GM23248 (cell line): ENCODE results near the gene SYNE1.

Experiments
- EZH2 ChIP-seq: fragments of 200-600 bp; sonication (generic); IDR thresholded peaks from 2 replicates; pipeline ENCODE4 v1.6.1; 2018; ENCODE audit warnings: antibody characterized with exemption, mild to moderate bottlenecking; ENCODE audit not compliant: insufficient read depth, poor library complexity, severe bottlenecking
- EZH2phosphoT487 ChIP-seq: fragments of 200-600 bp; sonication (generic); IDR thresholded peaks from 2 replicates; pipeline ENCODE4 v1.6.1; 2018; ENCODE audit warnings: antibody characterized with exemption, moderate library complexity, mild to moderate bottlenecking, low read depth; ENCODE audit not compliant: insufficient read depth

DNA sequence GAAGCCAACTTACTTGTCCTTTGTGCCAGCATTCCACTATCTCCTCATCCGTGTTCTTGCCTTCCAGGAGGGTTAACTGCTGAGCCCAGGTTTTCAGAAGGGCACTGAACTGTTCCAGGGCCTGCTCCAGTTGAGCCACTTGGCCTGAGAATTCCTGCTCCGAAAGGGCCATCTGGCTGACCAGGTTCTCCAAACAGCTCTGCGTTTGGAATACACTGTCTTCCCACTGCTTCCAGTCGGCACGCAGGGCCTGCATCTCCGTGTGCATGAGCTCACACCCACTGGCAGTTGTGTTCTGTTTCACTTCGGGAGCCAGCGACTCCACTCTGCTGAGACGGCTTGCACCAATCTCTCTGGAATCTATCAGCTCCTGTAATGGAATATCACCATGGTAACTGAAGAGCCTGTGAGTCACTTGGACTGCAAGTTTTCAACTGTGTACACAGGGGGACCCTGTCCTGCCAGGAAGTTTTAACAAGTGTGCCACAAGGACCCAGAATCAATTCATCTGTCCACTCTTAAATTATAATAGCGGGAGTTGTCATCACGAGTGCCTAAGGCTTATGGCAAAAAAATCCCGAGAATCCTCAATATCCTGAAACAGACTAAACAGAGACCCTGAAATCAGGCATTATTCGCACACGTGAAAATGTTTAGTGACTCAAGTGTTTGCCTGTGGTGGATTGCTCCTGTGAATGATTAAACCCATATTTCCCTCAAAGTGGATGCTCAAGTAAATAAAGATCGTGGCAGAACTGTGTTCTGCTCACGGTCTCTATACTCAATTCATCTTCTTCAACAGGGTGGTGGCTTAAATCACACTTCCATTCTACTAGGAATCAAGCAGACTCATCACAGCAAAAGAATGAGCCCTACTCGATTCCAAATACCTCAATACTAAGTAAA lies 255.9 kb downstream of the SYNE1 start:
- TF ChIP-seq EZH2 (no peak), EZH2phosphoT487 (no peak)
